Neutrophil (primary cell): ENCODE measurements around the gene KLHL41.
A peak's percentile ranks its signal among the peaks of the same experiment; 100 is the strongest.

ENCODE experiments used
- H3K27ac ChIP-seq: fragments of 200-600 bp; sonication (generic); 2 replicates; pipeline ENCODE4 v1.5.1; 2016; ENCODE audit warnings: mild to moderate bottlenecking, moderate library complexity
- H3K27me3 ChIP-seq: fragments of 200-600 bp; sonication (generic); 2 replicates; pipeline ENCODE4 v1.6.0; 2016; ENCODE audit warnings: mild to moderate bottlenecking
- H3K36me3 ChIP-seq: fragments of 200-600 bp; sonication (generic); 2 replicates; pipeline ENCODE4 v1.5.1; 2017
- H3K4me1 ChIP-seq, 2 experiments: fragments of 200-600 bp in 1 of 2; sonication (generic) in 1 of 2; 1 replicate in 1 of 2; 2 replicates in 1 of 2; pipeline versions ENCODE4 v1.5.1 to v1.6.1; 2013 to 2016; ENCODE audit warnings: low read depth in 1 of 2, low read length in 1 of 2, mild to moderate bottlenecking in 1 of 2, moderate library complexity in 1 of 2; ENCODE audit not compliant: control insufficient read depth in 1 of 2, insufficient read depth in 1 of 2
- H3K4me3 ChIP-seq, 2 experiments: fragments of 200-600 bp in 1 of 2; sonication (generic) in 1 of 2; 1 replicate in 1 of 2; 2 replicates in 1 of 2; pipeline ENCODE4 v1.5.1; 2013 to 2016; ENCODE audit warnings: low read depth in 1 of 2, low read length in 1 of 2, mild to moderate bottlenecking in 1 of 2, moderate library complexity in 1 of 2
- H3K9me3 ChIP-seq: fragments of 200-600 bp; sonication (generic); 2 replicates; pipeline ENCODE4 v1.5.1; 2016
- TF ChIP-seq, protein P1 (sequence below): fragments of 200-600 bp; sonication (generic); IDR thresholded peaks from 2 replicates; pipeline ENCODE4 v1.5.1; 2016; ENCODE audit warnings: antibody characterized with exemption

The KLHL41 gene

DNA sequence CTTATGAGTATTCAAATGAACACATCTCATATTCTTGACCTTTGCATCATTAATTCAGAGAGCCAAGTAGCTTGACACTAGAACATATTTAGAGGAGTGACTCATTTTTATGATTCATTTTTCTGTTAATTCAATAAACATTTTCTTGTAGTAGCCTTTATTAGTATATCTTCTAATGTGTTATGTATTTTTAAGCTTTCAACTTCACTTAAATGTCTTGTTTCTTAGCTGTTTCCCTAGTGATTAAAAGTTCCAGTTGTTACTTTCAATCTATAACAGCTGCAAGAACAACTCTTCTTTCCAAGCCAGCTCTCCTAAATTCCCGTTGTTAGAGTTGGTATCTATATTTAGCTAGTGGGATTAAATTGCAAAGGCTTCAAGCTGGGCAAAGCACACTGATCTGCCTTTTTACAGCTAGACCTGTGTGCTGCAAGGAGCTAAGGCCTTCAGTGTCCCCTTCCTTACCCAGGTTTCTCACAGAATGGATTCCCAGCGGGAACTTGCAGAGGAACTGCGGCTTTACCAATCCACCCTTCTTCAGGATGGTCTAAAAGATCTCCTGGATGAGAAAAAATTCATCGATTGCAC lies at the start of gene KLHL41:
Gene KLHL41, plus strand, starts transcription at position 405 of the 588 bp plus-strand sequence. Its CDS starts 77 bp downstream, at position 482.
- Histone ChIP-seq H3K4me3 (no peak within 1 kb of the TSS), H3K27ac (no peak within 1 kb of the TSS), H3K27me3 (no peaks in the 10 kb centered on the region), H3K4me1 (no peaks in the 10 kb centered on the region), H3K9me3 (no peaks in the 10 kb centered on the region), H3K36me3 (no peaks in the 10 kb centered on the region)
- TF ChIP-seq, protein P1, sequence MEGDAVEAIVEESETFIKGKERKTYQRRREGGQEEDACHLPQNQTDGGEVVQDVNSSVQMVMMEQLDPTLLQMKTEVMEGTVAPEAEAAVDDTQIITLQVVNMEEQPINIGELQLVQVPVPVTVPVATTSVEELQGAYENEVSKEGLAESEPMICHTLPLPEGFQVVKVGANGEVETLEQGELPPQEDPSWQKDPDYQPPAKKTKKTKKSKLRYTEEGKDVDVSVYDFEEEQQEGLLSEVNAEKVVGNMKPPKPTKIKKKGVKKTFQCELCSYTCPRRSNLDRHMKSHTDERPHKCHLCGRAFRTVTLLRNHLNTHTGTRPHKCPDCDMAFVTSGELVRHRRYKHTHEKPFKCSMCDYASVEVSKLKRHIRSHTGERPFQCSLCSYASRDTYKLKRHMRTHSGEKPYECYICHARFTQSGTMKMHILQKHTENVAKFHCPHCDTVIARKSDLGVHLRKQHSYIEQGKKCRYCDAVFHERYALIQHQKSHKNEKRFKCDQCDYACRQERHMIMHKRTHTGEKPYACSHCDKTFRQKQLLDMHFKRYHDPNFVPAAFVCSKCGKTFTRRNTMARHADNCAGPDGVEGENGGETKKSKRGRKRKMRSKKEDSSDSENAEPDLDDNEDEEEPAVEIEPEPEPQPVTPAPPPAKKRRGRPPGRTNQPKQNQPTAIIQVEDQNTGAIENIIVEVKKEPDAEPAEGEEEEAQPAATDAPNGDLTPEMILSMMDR, result no peak

DNA sequence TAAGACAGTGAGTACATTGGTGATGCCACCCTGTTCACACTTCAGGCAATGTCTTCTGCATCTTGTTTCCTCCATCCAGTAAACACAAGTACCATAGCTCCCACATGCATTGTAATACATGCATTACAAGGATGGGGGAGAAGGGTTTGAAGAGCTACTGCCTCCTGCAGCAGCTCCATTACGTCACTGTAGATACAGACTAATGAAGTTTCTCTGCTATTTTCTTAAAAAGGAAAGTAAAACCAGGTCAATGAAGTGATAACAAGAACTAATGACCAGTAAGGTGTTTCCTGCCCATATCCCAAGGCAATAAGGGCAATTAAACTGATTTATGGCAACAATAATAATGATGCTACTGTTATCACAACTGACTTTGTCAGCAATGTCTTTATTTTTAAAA lies 48.4 kb upstream of the KLHL41 start:
- H3K27me3 ChIP-seq, result no peaks in the 10 kb centered on the region
- TF ChIP-seq, protein P1, result no peak
- H3K4me3 ChIP-seq, result no peak overlapping the region
- no peaks in the 10 kb centered on the region for H3K4me1 ChIP-seq
- no peak overlapping the region for H3K27ac ChIP-seq
- no peaks in the 10 kb centered on the region for H3K36me3 ChIP-seq
- no peaks in the 10 kb centered on the region for H3K9me3 ChIP-seq

DNA sequence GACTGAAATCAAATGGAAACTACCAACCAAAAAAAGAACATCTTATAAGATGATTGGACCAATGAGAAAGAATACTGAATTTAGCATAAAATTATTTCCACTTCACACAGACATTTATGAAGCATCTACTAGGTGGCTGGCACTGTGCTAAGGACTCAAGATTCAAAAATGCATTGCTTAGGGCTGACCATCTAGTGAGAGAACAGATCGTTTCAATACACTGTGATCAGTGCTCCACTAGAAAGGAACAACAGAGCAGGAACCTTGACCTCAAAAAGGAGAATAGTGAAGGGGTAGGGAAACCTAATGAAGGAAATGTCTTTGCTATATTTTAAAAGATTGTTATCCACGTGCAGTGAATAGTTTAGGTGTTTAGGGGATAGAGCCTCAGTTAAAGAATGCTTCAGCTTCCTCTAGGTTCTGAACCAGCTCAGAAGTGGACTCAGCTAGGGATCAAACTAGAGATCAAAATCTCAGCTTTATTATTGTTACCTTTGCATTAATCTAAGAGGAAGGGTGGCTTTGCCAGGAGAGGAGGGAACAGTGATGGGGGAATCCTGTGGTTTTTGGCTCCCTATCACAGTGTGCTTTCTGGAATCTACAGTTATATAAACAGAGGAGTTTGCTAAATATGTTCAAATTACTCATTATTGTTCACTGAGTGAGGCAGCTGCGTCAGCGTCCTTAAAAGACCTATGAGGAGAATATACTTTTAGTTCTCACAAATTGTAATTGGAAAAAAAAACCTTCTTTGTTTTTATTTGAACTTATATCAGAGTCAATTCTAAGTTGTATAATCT lies 46.4 kb upstream of the KLHL41 start:
- Histone ChIP-seq H3K4me3 (no peak overlapping the region), H3K27me3 (no peaks in the 10 kb centered on the region), H3K4me1 (no peaks in the 10 kb centered on the region), H3K36me3 (no peaks in the 10 kb centered on the region), H3K27ac (no peak overlapping the region), H3K9me3 (no peaks in the 10 kb centered on the region)
- TF ChIP-seq, protein P1, result no peak

DNA sequence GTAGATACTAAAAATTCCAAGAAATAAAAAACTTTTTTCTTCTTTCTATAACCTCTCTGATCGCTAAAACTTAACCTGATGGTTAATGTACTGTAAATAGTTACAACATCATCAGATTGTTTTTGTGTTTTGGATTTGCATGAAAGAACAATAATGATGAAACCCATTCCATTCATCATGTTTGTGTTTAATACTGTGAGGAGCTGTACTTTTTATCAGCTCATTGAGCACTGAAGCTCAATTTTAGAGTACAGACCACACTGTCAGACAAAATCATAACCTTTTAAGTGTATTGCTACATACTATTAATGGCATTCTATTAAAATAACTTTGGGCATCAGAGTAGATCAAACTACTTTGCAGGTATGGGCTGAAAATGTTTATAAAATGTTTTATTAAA lies 45.0 kb upstream of the KLHL41 start:
- TF ChIP-seq, protein P1, result no peak
- H3K36me3 ChIP-seq, result no peaks in the 10 kb centered on the region
- H3K4me1 ChIP-seq, result no peaks in the 10 kb centered on the region
- no peaks in the 10 kb centered on the region for H3K27me3 ChIP-seq
- H3K27ac ChIP-seq, result peak overlapping the region; percentile 36
- no peaks in the 10 kb centered on the region for H3K9me3 ChIP-seq
- H3K4me3 ChIP-seq, result no peak overlapping the region

GRCh38 chr2:169464882-169465281 lies 44.6 kb upstream of the KLHL41 start:
- Histone ChIP-seq H3K4me1 (no peaks in the 10 kb centered on the region), H3K4me3 (no peak overlapping the region), H3K9me3 (no peaks in the 10 kb centered on the region), H3K36me3 (no peaks in the 10 kb centered on the region), H3K27ac (peak overlapping the region; percentile 36), H3K27me3 (no peaks in the 10 kb centered on the region)
- TF ChIP-seq, protein P1, result no peak
